ENCODE results near the gene SLC22A1. TPM values are rescaled to one million over a fixed set of nuclear protein-coding genes. Genes with fewer than 3 reads are reported as not detected.

The SLC22A1 gene
- total RNA-seq, 1 experiment from 2014 or later: 0.39 TPM

DNA sequence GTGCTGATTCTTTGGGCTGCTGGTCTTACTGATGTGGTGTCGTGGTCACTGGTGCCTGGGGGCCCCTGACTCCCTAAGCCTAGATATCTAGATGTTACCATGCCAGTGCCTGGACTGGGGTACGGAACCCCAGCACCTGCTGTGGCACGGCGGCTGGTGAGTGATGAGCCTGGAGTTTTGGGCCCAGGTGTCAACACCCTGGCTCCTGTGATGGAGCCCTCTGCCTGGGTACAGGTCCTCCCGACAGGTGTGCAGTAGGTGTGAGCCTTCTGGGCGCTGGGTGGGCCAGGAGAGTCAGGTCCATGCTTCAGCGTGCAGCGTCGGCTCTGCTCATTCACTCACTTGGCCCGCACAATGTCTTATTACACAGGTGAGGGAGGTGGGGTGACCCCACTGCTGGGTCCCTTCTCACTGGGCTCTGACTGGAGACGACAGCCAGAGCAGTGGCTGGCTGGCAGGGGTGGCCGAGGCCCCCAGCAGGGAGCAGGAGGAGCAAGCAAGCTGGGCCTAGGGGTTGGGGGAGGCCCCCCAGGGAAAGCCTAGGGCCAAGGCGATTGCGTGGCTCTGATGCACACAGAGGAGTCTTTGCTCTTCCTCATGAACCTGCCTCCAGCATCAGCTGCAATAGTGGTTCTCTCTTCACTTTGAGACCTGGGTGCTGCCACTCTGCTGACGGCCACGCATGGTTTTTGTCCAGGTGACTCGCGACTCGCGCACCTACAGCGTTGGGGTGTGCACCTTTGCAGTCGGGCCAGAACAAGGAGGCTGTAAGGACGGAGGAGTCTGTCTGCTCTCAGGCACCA, 42.5 kb upstream of the SLC22A1 start:
- peaks cover 5 to 8% of the 10 kb centered on the region in 2 experiments for H3K9me3 Mint-ChIP-seq
- WGBS (ENCODE audit: extremely low coverage, insufficient read length, low lambda C conversion rate): no CpG with 5 or more reads among the region's 23 CpGs
- no peaks in the 10 kb centered on the region for H3K27me3 Mint-ChIP-seq (ENCODE audit: low read depth)
- H4K8ac ChIP-seq (replicated peaks; ENCODE audit: insufficient read length, low read depth, low read length): no peak overlapping the region
- H3K4ac ChIP-seq (ENCODE audit: low read depth, low read length): no peak overlapping the region
- no peak overlapping the region for H3K18ac ChIP-seq (ENCODE audit: insufficient read length, low read depth, low read length)
- no peak overlapping the region for H2BK20ac ChIP-seq (ENCODE audit: low read depth, low read length, poor library complexity, severe bottlenecking)
- H3K56ac ChIP-seq (ENCODE audit: insufficient read length, low read depth, low read length): no peak overlapping the region
- no peak overlapping the region for H3K4me2 ChIP-seq (ENCODE audit: insufficient read depth, insufficient read length, low read length)
- no peaks in the 10 kb centered on the region for H3K27me3 ChIP-seq (ENCODE audit: insufficient read depth, low read length)
- H3K4me1 Mint-ChIP-seq: peaks cover 2 to 3% of the 10 kb centered on the region in 2 experiments; a peak in 2 of 4 replicates
- H2BK15ac ChIP-seq (ENCODE audit: low read depth, low read length): no peak overlapping the region
- no peaks in the 10 kb centered on the region for H3K23me2 ChIP-seq (ENCODE audit: insufficient read length, low read depth, low read length, poor library complexity, severe bottlenecking)
- H3K23ac ChIP-seq (ENCODE audit: insufficient read length, low read depth, low read length): no peak overlapping the region
- H3K9ac ChIP-seq (ENCODE audit: extremely low read depth, insufficient read length, low read length): no peak overlapping the region
- no peak overlapping the region for H4K91ac ChIP-seq (ENCODE audit: insufficient read length, low read depth, low read length)
- H3K4me3 Mint-ChIP-seq: no peak overlapping the region
- no peaks in the 10 kb centered on the region for H3K4me1 ChIP-seq (ENCODE audit: insufficient read depth, low read length)
- no peak overlapping the region for H3K27ac ChIP-seq (ENCODE audit: insufficient read length, low read depth, low read length)
- H3K79me2 ChIP-seq (ENCODE audit: insufficient read depth, low read length): no peaks in the 10 kb centered on the region
- H3K36me3 Mint-ChIP-seq (ENCODE audit: insufficient read depth in 1 of 3, low read depth in 3 of 3): peaks cover 69 to 90% (median 83%) of the 10 kb centered on the region in 3 experiments
- H2BK5ac ChIP-seq (ENCODE audit: insufficient read length, low read length): no peak overlapping the region
- no peak overlapping the region for H2BK120ac ChIP-seq (ENCODE audit: low read depth, low read length, poor library complexity, severe bottlenecking)
- no peak overlapping the region for H2BK12ac ChIP-seq (ENCODE audit: insufficient read length, low read depth, low read length)
- H3K27ac Mint-ChIP-seq: no peak overlapping the region; a peak in 1 of 7 replicates
- no peaks in the 10 kb centered on the region for H3K79me1 ChIP-seq (ENCODE audit: insufficient read depth, low read depth, low read length, poor library complexity, severe bottlenecking)
- DNase-seq: no peak
- H4K5ac ChIP-seq (ENCODE audit: insufficient read length, low read depth, low read length): no peak overlapping the region
- H3T11ph ChIP-seq (ENCODE audit: low read length): no peak overlapping the region
- peaks cover 9% of the 10 kb centered on the region for H3K9me3 ChIP-seq (ENCODE audit: control insufficient read depth, low read depth, low read length)
- TF ChIP-seq, protein P1, sequence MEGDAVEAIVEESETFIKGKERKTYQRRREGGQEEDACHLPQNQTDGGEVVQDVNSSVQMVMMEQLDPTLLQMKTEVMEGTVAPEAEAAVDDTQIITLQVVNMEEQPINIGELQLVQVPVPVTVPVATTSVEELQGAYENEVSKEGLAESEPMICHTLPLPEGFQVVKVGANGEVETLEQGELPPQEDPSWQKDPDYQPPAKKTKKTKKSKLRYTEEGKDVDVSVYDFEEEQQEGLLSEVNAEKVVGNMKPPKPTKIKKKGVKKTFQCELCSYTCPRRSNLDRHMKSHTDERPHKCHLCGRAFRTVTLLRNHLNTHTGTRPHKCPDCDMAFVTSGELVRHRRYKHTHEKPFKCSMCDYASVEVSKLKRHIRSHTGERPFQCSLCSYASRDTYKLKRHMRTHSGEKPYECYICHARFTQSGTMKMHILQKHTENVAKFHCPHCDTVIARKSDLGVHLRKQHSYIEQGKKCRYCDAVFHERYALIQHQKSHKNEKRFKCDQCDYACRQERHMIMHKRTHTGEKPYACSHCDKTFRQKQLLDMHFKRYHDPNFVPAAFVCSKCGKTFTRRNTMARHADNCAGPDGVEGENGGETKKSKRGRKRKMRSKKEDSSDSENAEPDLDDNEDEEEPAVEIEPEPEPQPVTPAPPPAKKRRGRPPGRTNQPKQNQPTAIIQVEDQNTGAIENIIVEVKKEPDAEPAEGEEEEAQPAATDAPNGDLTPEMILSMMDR (conservative IDR thresholded peaks at IDR 0.05): no peak
- H3K14ac ChIP-seq (ENCODE audit: insufficient read depth, low read length): no peak overlapping the region
- no peak overlapping the region for H2AK5ac ChIP-seq (ENCODE audit: insufficient read length, low read length)
- H2AFZ ChIP-seq (ENCODE audit: low read length): no peak overlapping the region
- H4K20me1 ChIP-seq (ENCODE audit: control insufficient read depth, insufficient read depth, insufficient read length): no peaks in the 10 kb centered on the region

All from H9 (cell line).